Tibial artery (tissue), 4 donors: ENCODE measurements around the gene GOLGA6L7.
"Not testable (repeated sequence)": the region's sequence is repeated elsewhere in the genome, so short reads cannot be mapped to it uniquely, and the experiment has no call there.

Source experiments
- DNase-seq, 2 donors: peaks; one replicate each; pipeline ENCODE4 v3.0.0-alpha.2; 2019
- H3K27ac ChIP-seq, 2 donors: fragments of 200-600 bp; sonication (generic) in 1 of 2; 1 replicate in 1 of 2; 2 replicates in 1 of 2; pipeline ENCODE4 v1.5.1; 2018 to 2019; ENCODE audit warnings: mild to moderate bottlenecking in 1 of 2
- H3K27me3 ChIP-seq, 2 donors: fragments of 200-600 bp; sonication (generic) in 1 of 2; one replicate each; pipeline versions ENCODE4 v1.5.1 to v1.6.0; 2016 to 2019
- H3K36me3 ChIP-seq, 3 donors: fragments of 200-600 bp; sonication (generic) in 2 of 3; one replicate each; pipeline ENCODE4 v1.5.1; 2016 to 2019; ENCODE audit warnings: mild to moderate bottlenecking in 2 of 3
- H3K4me1 ChIP-seq, 4 donors: fragments of 200-600 bp; sonication (generic) in 2 of 4; 1 replicate in 3 of 4; 2 replicates in 1 of 4; pipeline ENCODE4 v1.5.1; 2016 to 2019
- H3K4me3 ChIP-seq, 2 donors: fragments of 200-600 bp; sonication (generic) in 1 of 2; 1 replicate in 1 of 2; 2 replicates in 1 of 2; pipeline ENCODE4 v1.5.1; 2018 to 2019; ENCODE audit warnings: mild to moderate bottlenecking in 2 of 2
- H3K9me3 ChIP-seq, 3 donors: fragments of 200-600 bp; sonication (generic) in 1 of 3; one replicate each; pipeline ENCODE4 v1.5.1; 2016 to 2019
- intact Hi-C: fragments of 100-400 bp; cut with DNase I; formaldehyde crosslinking; loops from one replicate; pipeline ENCODE4 v1.15.0; 2023; ENCODE audit warnings: low total_unique reads
- TF ChIP-seq, protein P1 (sequence below), 2 experiments: fragments of 200-600 bp in 1 of 2; fragments of 450-650 bp in 1 of 2; IDR thresholded peaks; one replicate each; pipeline ENCODE4 v1.5.1; 2017 to 2019; ENCODE audit warnings: antibody characterized with exemption in 2 of 2, mild to moderate bottlenecking in 1 of 2, moderate library complexity in 1 of 2

GOLGA6L7 gene

DNA sequence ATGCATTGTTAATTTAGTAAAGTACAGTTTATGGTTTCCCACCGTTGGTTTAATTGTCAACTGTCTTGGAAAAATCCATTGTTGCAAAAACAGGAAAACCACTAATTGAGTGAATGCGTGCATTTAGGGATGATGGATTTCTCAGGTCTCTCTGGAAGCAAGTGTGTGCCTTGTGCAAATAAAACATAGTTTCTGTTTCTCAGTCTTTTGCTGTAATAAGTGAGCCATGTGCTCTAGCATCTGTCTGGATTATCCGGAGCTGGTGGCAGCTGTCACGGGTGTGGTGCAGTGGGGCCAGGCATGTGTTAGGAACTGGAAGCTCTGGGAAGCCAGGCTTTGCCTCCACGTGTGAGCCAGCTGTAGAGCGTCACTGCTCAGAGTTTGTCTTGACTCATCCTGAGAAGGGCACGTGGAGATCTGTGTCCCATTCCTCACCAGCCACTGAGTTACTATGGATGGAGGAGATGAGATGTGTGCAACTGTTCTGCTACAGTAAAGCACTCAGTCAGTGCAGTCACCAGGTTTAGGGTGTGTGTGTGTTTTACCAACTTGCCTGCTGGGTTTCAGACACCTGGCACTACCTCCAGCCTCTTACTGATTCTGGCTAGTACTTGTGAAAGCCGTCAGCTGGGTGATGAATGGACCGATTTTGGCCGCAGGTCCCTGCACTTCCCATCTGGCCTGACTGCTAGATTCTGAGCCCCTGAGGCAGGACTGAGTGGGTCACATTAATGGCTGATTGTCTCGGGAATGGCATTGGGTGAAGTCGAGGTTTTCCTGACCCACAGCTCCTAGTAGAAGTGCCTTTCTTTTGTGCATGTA, 44.6 kb upstream of the GOLGA6L7 start:
- intact Hi-C loops, result no loop called here
- Histone ChIP-seq H3K27me3 (no peaks in the 10 kb centered on the region), H3K36me3 (no peaks in the 10 kb centered on the region), H3K4me1 (no peaks in the 10 kb centered on the region), H3K4me3 (no peak overlapping the region), H3K27ac (no peak overlapping the region), H3K9me3 (no peaks in the 10 kb centered on the region)
- TF ChIP-seq, protein P1, sequence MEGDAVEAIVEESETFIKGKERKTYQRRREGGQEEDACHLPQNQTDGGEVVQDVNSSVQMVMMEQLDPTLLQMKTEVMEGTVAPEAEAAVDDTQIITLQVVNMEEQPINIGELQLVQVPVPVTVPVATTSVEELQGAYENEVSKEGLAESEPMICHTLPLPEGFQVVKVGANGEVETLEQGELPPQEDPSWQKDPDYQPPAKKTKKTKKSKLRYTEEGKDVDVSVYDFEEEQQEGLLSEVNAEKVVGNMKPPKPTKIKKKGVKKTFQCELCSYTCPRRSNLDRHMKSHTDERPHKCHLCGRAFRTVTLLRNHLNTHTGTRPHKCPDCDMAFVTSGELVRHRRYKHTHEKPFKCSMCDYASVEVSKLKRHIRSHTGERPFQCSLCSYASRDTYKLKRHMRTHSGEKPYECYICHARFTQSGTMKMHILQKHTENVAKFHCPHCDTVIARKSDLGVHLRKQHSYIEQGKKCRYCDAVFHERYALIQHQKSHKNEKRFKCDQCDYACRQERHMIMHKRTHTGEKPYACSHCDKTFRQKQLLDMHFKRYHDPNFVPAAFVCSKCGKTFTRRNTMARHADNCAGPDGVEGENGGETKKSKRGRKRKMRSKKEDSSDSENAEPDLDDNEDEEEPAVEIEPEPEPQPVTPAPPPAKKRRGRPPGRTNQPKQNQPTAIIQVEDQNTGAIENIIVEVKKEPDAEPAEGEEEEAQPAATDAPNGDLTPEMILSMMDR (IDR thresholded peaks at IDR 0.05), result no peak
- DNase-seq, result no peak

DNA sequence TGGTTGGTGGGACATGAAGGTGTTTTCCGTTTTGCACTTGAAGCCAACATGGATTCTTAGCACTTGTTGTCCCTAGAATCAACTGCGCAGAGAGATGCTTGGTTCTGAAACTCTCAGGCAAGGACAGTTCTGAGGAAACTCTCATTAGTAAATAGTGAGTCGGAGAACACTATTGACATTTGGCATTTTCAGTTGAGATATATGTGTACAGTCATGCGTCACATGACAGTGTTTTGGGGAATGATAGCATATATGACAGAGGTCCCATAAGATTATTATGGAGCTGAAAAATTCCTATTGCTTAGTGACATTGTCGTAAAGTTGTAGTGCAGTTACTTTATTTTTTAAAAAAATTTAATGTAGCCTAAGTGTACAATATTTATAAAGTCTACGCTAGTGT, 43.1 kb upstream of the GOLGA6L7 start:
- DNase-seq, result no peak
- Histone ChIP-seq H3K4me1 (peaks cover 0 to 6% (median 2%) of the 10 kb centered on the region in 4 donors), H3K9me3 (no peaks in the 10 kb centered on the region), H3K4me3 (no peak overlapping the region), H3K27me3 (peaks cover 0 to 11% of the 10 kb centered on the region in 2 donors), H3K27ac (no peak overlapping the region), H3K36me3 (no peaks in the 10 kb centered on the region)
- intact Hi-C loops, result no loop called here
- TF ChIP-seq, protein P1 (IDR thresholded peaks at IDR 0.05), result no peak

DNA sequence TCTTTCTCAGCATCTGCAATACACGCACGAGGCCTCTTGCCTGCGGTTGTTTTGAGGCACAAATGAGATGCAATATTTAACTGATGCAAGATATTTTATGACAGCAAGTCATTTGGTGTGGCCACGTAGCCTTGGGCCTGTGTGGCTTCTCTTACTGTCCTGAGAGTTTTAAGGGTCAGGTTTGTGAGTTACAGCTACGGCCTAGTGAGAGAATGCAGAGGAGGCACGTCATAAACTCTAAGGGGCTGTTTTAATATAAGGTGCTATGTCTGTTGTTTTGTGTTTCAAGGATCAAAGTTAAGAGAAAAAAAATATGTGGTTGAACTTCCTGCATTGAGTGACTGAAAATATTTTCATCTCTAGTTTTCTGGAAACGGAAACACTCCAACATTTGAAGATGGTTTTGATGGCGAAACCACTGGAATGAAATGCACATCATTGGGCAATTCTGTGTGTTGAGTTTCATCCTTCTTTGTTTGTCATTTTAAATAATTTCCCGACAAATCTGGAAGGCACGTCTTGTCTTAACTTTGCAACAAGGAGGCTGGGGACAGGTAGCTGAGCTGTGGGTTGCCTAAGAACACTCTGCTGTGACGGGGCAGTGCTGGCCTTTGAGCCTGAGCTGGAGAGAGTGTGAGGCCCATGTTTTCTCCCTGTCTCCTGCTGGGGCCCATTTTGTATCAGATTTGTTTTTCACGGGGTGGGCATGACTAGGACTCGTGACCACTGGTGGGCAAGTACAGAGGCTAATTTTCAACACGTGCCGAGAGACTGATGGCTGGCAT, 42.5 kb upstream of the GOLGA6L7 start:
- DNase-seq, result no peak
- peaks cover 0 to 18% of the 10 kb centered on the region in 2 donors for H3K27me3 ChIP-seq
- no peaks in the 10 kb centered on the region for H3K9me3 ChIP-seq
- no peak overlapping the region for H3K27ac ChIP-seq
- no peaks in the 10 kb centered on the region for H3K36me3 ChIP-seq
- H3K4me3 ChIP-seq, result no peak overlapping the region
- intact Hi-C loops, result no loop called here
- H3K4me1 ChIP-seq, result peaks cover 0 to 12% (median 9%) of the 10 kb centered on the region in 4 donors
- TF ChIP-seq, protein P1 (IDR thresholded peaks at IDR 0.05), result no peak

DNA sequence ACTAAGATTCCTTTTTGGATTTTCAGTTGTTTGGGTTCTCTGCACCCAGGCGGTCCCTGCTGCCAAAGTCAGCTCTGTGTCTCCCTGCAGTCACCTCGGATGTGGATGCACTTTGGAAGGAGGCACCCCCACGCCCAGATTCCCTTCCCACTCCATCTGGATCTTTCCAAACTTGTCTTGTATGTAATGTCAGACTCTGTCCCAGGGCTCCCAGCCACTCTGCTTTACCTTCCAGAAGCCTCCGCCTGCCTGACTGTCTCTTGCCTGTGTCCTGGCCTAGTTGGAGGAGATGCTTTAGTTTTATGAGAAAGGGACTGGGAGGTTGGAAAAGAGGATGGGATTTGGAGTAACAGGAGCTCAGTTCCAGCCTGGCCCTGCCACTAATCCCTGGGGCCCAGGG, 41.8 kb upstream of the GOLGA6L7 start:
- H3K4me1 ChIP-seq, result peaks cover 0 to 18% (median 14%) of the 10 kb centered on the region in 4 donors
- intact Hi-C loops, H3K27ac ChIP-seq, DNase-seq, H3K36me3 ChIP-seq, H3K4me3 ChIP-seq, H3K9me3 ChIP-seq: not testable (repeated sequence)
- peaks cover 0 to 24% of the 10 kb centered on the region in 2 donors for H3K27me3 ChIP-seq

DNA sequence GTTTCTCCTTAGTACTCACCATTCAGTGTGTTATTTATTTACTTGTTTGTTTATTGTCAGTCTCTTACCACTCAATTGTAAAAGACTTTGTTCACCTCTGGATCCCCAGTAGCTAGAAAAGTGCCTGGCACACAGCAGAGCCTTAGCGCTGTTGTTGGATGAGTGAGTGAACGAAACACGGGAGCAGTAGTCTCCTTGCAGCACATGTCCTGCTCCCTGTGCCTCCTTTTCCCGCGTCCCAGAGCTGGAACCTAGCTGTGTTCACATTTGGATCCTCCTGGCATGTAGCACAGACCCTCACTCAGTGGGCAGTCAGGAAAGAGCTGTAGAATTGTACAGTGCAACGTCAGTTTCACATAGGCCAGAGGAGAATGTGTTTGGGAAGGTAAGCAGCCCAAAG, 41.4 kb upstream of the GOLGA6L7 start:
- DNase-seq, H3K36me3 ChIP-seq, H3K27ac ChIP-seq, H3K9me3 ChIP-seq, H3K4me3 ChIP-seq, intact Hi-C loops: not testable (repeated sequence)
- Histone ChIP-seq H3K4me1 (peaks cover 0 to 19% (median 14%) of the 10 kb centered on the region in 4 donors), H3K27me3 (peaks cover 0 to 28% of the 10 kb centered on the region in 2 donors)

DNA sequence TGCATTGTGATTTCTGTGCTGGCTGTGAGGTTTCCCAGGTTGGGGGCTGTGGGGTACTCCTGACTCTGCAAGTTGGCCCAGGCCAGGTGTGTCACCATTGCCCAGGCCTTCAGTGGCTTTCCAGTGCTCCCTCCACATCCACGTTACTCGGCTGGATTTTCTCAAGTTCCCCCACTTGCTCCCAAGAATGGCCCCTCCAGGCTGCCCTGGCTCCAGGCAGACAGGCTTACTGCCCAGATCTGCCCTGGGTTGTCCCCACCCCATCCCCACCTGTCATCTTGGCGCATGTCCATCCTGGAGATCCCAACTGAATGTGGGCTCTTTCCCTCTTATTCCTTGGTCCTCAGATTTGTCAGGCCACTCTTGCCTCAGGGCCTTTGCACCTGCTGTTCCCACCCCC, 40.9 kb upstream of the GOLGA6L7 start:
- intact Hi-C loops, result no loop called here
- no peak for DNase-seq
- no peaks in the 10 kb centered on the region for H3K9me3 ChIP-seq

More for the DNA sequence above, 40.9 kb upstream of the GOLGA6L7 start:
- no peaks in the 10 kb centered on the region for H3K36me3 ChIP-seq
- TF ChIP-seq, protein P1 (IDR thresholded peaks at IDR 0.05), result no peak
- peaks cover 0 to 33% of the 10 kb centered on the region in 2 donors for H3K27me3 ChIP-seq
- no peak overlapping the region for H3K4me3 ChIP-seq
- H3K27ac ChIP-seq, result no peak overlapping the region
- H3K4me1 ChIP-seq, result peaks cover 0 to 19% (median 14%) of the 10 kb centered on the region in 4 donors
